H9 (cell line): Measurements from ENCODE around the gene HIGD1B. TPM values are rescaled to one million over a fixed set of nuclear protein-coding genes. Genes with fewer than 3 reads are reported as not detected.

Source experiments
- DNase-seq: peaks from one replicate; pipeline ENCODE4 v3.0.0-alpha.2; 2017
- H2AFZ ChIP-seq: one replicate; pipeline ENCODE4 v1.6.1; 2013; ENCODE audit warnings: mild to moderate bottlenecking, low read length, control low read depth, moderate library complexity
- H2AK5ac ChIP-seq: 2 replicates; pipeline ENCODE4 v1.6.1; 2013; ENCODE audit warnings: low read length, control low read depth, mixed read lengths; ENCODE audit not compliant: insufficient read length
- H2BK120ac ChIP-seq: one replicate; pipeline ENCODE4 v1.6.1; 2013; ENCODE audit warnings: low read depth, mild to moderate bottlenecking, low read length, control low read depth, inconsistent platforms; ENCODE audit not compliant: poor library complexity, severe bottlenecking
- H2BK12ac ChIP-seq: 2 replicates; pipeline ENCODE4 v1.6.1; 2013; ENCODE audit warnings: low read length, control low read depth, mixed read lengths, low read depth; ENCODE audit not compliant: insufficient read length
- H2BK15ac ChIP-seq: 2 replicates; pipeline ENCODE4 v1.6.1; 2013; ENCODE audit warnings: low read depth, low read length, control low read depth
- H2BK20ac ChIP-seq: one replicate; pipeline ENCODE4 v1.6.1; 2013; ENCODE audit warnings: low read depth, mild to moderate bottlenecking, low read length, control low read depth, inconsistent platforms; ENCODE audit not compliant: poor library complexity, severe bottlenecking
- H2BK5ac ChIP-seq: 2 replicates; pipeline ENCODE4 v1.6.1; 2013; ENCODE audit warnings: low read length, control low read depth, mixed read lengths; ENCODE audit not compliant: insufficient read length
- H3K14ac ChIP-seq: 2 replicates; pipeline ENCODE4 v1.6.1; 2013; ENCODE audit warnings: low read length, control low read depth; ENCODE audit not compliant: insufficient read depth
- H3K18ac ChIP-seq: 2 replicates; pipeline ENCODE4 v1.6.1; 2013; ENCODE audit warnings: low read depth, mild to moderate bottlenecking, mixed read lengths, low read length, control low read depth; ENCODE audit not compliant: insufficient read length
- H3K23ac ChIP-seq: 2 replicates; pipeline ENCODE4 v1.6.1; 2013; ENCODE audit warnings: low read length, control low read depth, mixed read lengths, low read depth; ENCODE audit not compliant: insufficient read length
- H3K23me2 ChIP-seq: 2 replicates; pipeline ENCODE4 v1.6.1; 2013; ENCODE audit warnings: low read depth, mild to moderate bottlenecking, mixed read lengths, low read length, control low read depth; ENCODE audit not compliant: insufficient read length, poor library complexity, severe bottlenecking
- H3K27ac ChIP-seq: 2 replicates; pipeline ENCODE4 v1.5.1; 2013; ENCODE audit warnings: low read length, control low read depth, mixed read lengths, low read depth; ENCODE audit not compliant: insufficient read length
- H3K27me3 ChIP-seq: 2 replicates; pipeline ENCODE4 v1.6.1; 2013; ENCODE audit warnings: low read length, control low read depth, inconsistent platforms; ENCODE audit not compliant: insufficient read depth
- H3K4ac ChIP-seq: 2 replicates; pipeline ENCODE4 v1.6.1; 2013; ENCODE audit warnings: low read depth, mild to moderate bottlenecking, control low read depth, inconsistent platforms, low read length, moderate library complexity
- H3K4me1 ChIP-seq: 2 replicates; pipeline ENCODE4 v1.6.1; 2013; ENCODE audit warnings: low read length, control low read depth, inconsistent platforms; ENCODE audit not compliant: insufficient read depth
- H3K4me2 ChIP-seq: 2 replicates; pipeline ENCODE4 v1.6.1; 2013; ENCODE audit warnings: low read length, control low read depth, mixed read lengths; ENCODE audit not compliant: insufficient read length, insufficient read depth
- H3K56ac ChIP-seq: 2 replicates; pipeline ENCODE4 v1.6.1; 2013; ENCODE audit warnings: low read depth, mild to moderate bottlenecking, mixed read lengths, low read length, control low read depth; ENCODE audit not compliant: insufficient read length
- H3K79me1 ChIP-seq: 2 replicates; pipeline ENCODE4 v1.6.1; 2013; ENCODE audit warnings: low read depth, mild to moderate bottlenecking, moderate library complexity, low read length, control low read depth, inconsistent platforms; ENCODE audit not compliant: insufficient read depth, poor library complexity, severe bottlenecking
- H3K79me2 ChIP-seq: 2 replicates; pipeline ENCODE4 v1.6.1; 2013; ENCODE audit warnings: low read length, control low read depth, inconsistent platforms; ENCODE audit not compliant: insufficient read depth
- H3K9ac ChIP-seq: 2 replicates; pipeline ENCODE4 v1.6.1; 2013; ENCODE audit warnings: low read length, control low read depth, mixed read lengths; ENCODE audit not compliant: insufficient read length; ENCODE audit errors: extremely low read depth
- H3K9me3 ChIP-seq: one replicate; pipeline ENCODE4 v1.6.1; 2013; ENCODE audit warnings: low read depth, low read length, inconsistent platforms; ENCODE audit not compliant: control insufficient read depth
- H3T11ph ChIP-seq: one replicate; pipeline ENCODE4 v1.6.1; 2013; ENCODE audit warnings: mild to moderate bottlenecking, low read length, control low read depth, inconsistent platforms
- H4K20me1 ChIP-seq: one replicate; pipeline ENCODE4 v1.6.1; 2013; ENCODE audit not compliant: control insufficient read depth, insufficient read length, insufficient read depth
- H4K5ac ChIP-seq: 2 replicates; pipeline ENCODE4 v1.6.1; 2013; ENCODE audit warnings: low read depth, mild to moderate bottlenecking, mixed read lengths, low read length, control low read depth; ENCODE audit not compliant: insufficient read length
- H4K8ac ChIP-seq: replicated peaks from 2 replicates; pipeline ENCODE4 v1.6.1; 2013; ENCODE audit warnings: low read length, control low read depth, mixed read lengths, low read depth; ENCODE audit not compliant: insufficient read length
- H4K91ac ChIP-seq: 2 replicates; pipeline ENCODE4 v1.6.1; 2013; ENCODE audit warnings: low read depth, mild to moderate bottlenecking, moderate library complexity, mixed read lengths, low read length, control low read depth; ENCODE audit not compliant: insufficient read length
- H3K27ac Mint-ChIP-seq, 3 experiments: 2 replicates in 2 of 3; 3 replicates in 1 of 3; pipeline ENCODE4 v1.8.0; 2020 to 2021; ENCODE audit warnings: mixed read lengths in 3 of 3, mild to moderate bottlenecking in 1 of 3, moderate library complexity in 1 of 3
- H3K27me3 Mint-ChIP-seq: 2 replicates; pipeline ENCODE4 v1.8.0; 2021; ENCODE audit warnings: low read depth, mild to moderate bottlenecking, moderate library complexity, mixed read lengths
- H3K36me3 Mint-ChIP-seq, 3 experiments: 2 replicates in 2 of 3; 3 replicates in 1 of 3; pipeline ENCODE4 v1.8.0; 2020 to 2021; ENCODE audit warnings: low read depth in 3 of 3, mixed read lengths in 3 of 3; ENCODE audit not compliant: insufficient read depth in 1 of 3
- H3K4me1 Mint-ChIP-seq, 2 experiments: 2 replicates each; pipeline ENCODE4 v1.8.0; 2020; ENCODE audit warnings: mixed read lengths in 2 of 2
- H3K4me3 Mint-ChIP-seq, 2 experiments: 2 replicates in 1 of 2; 3 replicates in 1 of 2; pipeline ENCODE4 v1.8.0; 2020 to 2021; ENCODE audit warnings: mild to moderate bottlenecking in 2 of 2, mixed read lengths in 2 of 2, moderate library complexity in 1 of 2
- H3K9me3 Mint-ChIP-seq, 2 experiments: 2 replicates in 1 of 2; 3 replicates in 1 of 2; pipeline ENCODE4 v1.8.0; 2020; ENCODE audit warnings: mild to moderate bottlenecking in 2 of 2, mixed read lengths in 2 of 2, moderate library complexity in 1 of 2
- CTCF ChIP-seq: fragments of 200-600 bp; sonication (generic); conservative IDR thresholded peaks from 3 replicates; pipeline ENCODE4 v1.8.0; 2021; ENCODE audit warnings: antibody characterized with exemption, mild to moderate bottlenecking
- WGBS: extraction: QIAGEN DNeasy Blood & Tissue Kit; methylation state at CpG from one replicate; pipeline ENCODE4 v1.1.7; 2013; ENCODE audit warnings: missing lambda C conversion rate, low lambda C conversion rate, mixed read lengths; ENCODE audit not compliant: insufficient read length; ENCODE audit errors: extremely low coverage; 5-methylcytosine and 5-hydroxymethylcytosine counted together
- total RNA-seq: library from RNA; stranded (reverse); gene quantifications from 2 replicates; pipeline ENCODE4 v1.2.1, GENCODE V29; 2021

HIGD1B gene
- total RNA-seq, 1 experiment from 2014 or later = not detected

DNA sequence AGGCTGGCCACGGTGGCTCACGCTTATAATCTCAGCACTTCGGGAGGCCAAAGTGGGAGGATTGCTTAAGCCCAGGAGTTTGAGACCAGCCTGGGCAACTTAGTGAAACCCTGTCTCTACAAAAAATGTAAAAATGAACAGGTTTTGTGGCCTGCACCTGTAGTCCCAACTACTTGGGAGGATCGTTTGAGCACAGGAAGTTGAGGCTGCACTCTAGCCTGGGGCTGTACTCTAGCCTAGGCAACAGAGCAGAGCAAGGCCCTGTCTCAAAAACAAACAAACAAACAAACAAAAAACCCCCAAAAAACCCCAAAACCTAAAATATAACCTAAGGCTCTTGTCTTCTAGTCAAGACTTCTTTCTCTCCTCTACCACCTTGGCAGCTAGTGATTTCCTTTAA is 7.4 kb upstream of the HIGD1B start:
- Histone ChIP-seq H4K91ac (no peak overlapping the region), H2BK12ac (no peak overlapping the region), H3K4me1 (peaks cover 12% of the 10 kb centered on the region; the same call in 1 of the 2 replicates), H2AFZ (no peak overlapping the region), H4K5ac (no peak overlapping the region), H2BK5ac (no peak overlapping the region), H3K23ac (no peak overlapping the region), H3K79me1 (no peaks in the 10 kb centered on the region), H3K4me2 (no peak overlapping the region), H3K9me3 (no peaks in the 10 kb centered on the region), H3K4ac (no peak overlapping the region), H3K27me3 (no peaks in the 10 kb centered on the region), H4K8ac (no peak overlapping the region), H3K14ac (no peak overlapping the region), H3K56ac (no peak overlapping the region), H3K23me2 (no peaks in the 10 kb centered on the region), H2BK15ac (no peak overlapping the region), H2BK120ac (no peak overlapping the region), H3K27ac (no peak overlapping the region), H3K9ac (no peak overlapping the region), H2BK20ac (no peak overlapping the region), H3K18ac (no peak overlapping the region), H3T11ph (no peak overlapping the region), H3K79me2 (no peaks in the 10 kb centered on the region), H4K20me1 (no peaks in the 10 kb centered on the region), H2AK5ac (no peak overlapping the region)
- Mint-ChIP-seq H3K27ac (no peak overlapping the region), H3K4me1 (peaks cover 18 to 25% of the 10 kb centered on the region in 2 experiments), H3K9me3 (no peaks in the 10 kb centered on the region), H3K36me3 (no peaks in the 10 kb centered on the region; a peak in 1 of 7 replicates), H3K27me3 (peaks cover 3% of the 10 kb centered on the region), H3K4me3 (no peak overlapping the region; a peak in 1 of 5 replicates)
- WGBS = no CpG with 5 or more reads among the region's 4 CpGs
- no peak for DNase-seq
- TF ChIP-seq CTCF = no peak
